GM18511 (cell line): ENCODE measurements around the gene COG5.
"Not testable (repeated sequence)": the region's sequence is repeated elsewhere in the genome, so short reads cannot be mapped to it uniquely, and the experiment has no call there.

Experiments used
- ATAC-seq: cut with Tn5 transposase; IDR thresholded peaks from one replicate; pipeline ENCODE4 v1.9.1; 2021; ENCODE audit warnings: mild to moderate bottlenecking, moderate library complexity; ENCODE audit not compliant: unreplicated experiment

The COG5 gene

GRCh38 chr7:107286751-107287621, 276.7 kb downstream of the COG5 start:
- ATAC-seq, result no peak

- ATAC-seq, result no peak
Observed at GRCh38 chr7:107284911-107285479, 278.7 kb downstream of the COG5 start.

GRCh38 chr7:107277331-107277730, 286.4 kb downstream of the COG5 start:
- ATAC-seq, result no peak

GRCh38 chr7:107276220-107276827, 287.4 kb downstream of the COG5 start:
- ATAC-seq, result no peak

GRCh38 chr7:107274506-107274905, 289.2 kb downstream of the COG5 start:
- no peak for ATAC-seq

GRCh38 chr7:107269790-107270189, 293.9 kb downstream of the COG5 start:
- ATAC-seq, result no peak

GRCh38 chr7:107268594-107268993, 295.1 kb downstream of the COG5 start:
- no peak for ATAC-seq

- ATAC-seq, result no peak
Observed at GRCh38 chr7:107267138-107267537, 296.6 kb downstream of the COG5 start.

- no peak for ATAC-seq
Observed at GRCh38 chr7:107264723-107265122, 299.0 kb downstream of the COG5 start.

GRCh38 chr7:107262857-107263256, 300.9 kb downstream of the COG5 start:
- ATAC-seq, result no peak

GRCh38 chr7:107258737-107259136, 305.0 kb downstream of the COG5 start:
- ATAC-seq, result no peak

- ATAC-seq, result no peak
Observed at GRCh38 chr7:107255602-107256001, 308.1 kb downstream of the COG5 start.

- ATAC-seq, result no peak
Observed at GRCh38 chr7:107254398-107254985, 309.2 kb downstream of the COG5 start.

GRCh38 chr7:107253599-107253998, 310.1 kb downstream of the COG5 start:
- no peak for ATAC-seq

- ATAC-seq, result no peak
Observed at GRCh38 chr7:107251963-107252362, 311.8 kb downstream of the COG5 start.

- ATAC-seq, result no peak
Observed at GRCh38 chr7:107248551-107249316, 315.0 kb downstream of the COG5 start.

GRCh38 chr7:107246836-107247235, 316.9 kb downstream of the COG5 start:
- not testable (repeated sequence) for ATAC-seq

GRCh38 chr7:107244613-107245012, 319.1 kb downstream of the COG5 start:
- ATAC-seq, result no peak

- ATAC-seq, result no peak
Observed at GRCh38 chr7:107242267-107242666, 321.5 kb downstream of the COG5 start.

GRCh38 chr7:107237451-107237850, 326.3 kb downstream of the COG5 start:
- ATAC-seq, result no peak

GRCh38 chr7:107236862-107237261, 326.9 kb downstream of the COG5 start:
- ATAC-seq, result no peak
